ENCODE results near the gene ZC2HC1B. TPM values are rescaled to one million over a fixed set of nuclear protein-coding genes. Genes with fewer than 3 reads are reported as not detected.

The ZC2HC1B gene
- total and polyA plus RNA-seq, 2 donors from 2014 or later, result not detected

DNA sequence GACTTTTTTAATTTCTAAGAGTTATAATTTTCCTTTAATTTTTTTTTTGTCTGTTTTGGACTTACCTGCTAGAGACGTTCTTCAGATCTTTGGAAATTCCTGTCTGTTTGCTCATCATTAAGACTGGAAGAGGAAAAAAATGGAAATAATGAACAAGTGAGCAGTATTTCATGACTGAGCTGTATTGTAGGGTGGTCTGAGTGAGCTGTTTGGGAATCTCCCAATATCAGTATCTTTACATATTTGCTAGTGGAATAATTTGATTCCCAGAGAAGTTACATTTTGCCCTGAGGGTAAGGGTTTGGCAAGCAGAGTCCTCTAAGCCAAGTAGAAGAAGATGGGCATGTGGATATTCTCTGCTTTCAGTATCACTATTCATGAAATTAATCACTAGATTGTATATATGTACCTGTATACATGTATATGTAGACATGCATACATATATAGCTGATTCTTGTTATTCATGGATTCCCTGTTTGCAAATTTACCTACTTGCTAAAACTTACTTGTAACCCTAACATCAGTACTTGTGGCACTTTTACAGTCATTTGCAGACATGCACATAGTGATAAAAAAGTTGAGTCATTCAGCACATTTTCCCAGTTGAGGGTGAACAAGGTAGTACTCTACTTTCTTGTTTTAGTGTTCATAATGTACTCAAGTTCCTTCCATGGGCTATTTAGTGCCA, 13.5 kb downstream of the ZC2HC1B start:
- Histone ChIP-seq H3K4me1 (ENCODE audit: control insufficient read depth in 2 of 3, insufficient read depth in 2 of 3, low read depth in 1 of 3, low read length in 3 of 3) (no peaks in the 10 kb centered on the region), H3K27ac (ENCODE audit: low read depth in 2 of 2, low read length in 2 of 2) (no peak overlapping the region), H3K27me3 (ENCODE audit: control insufficient read depth, insufficient read depth, low read length) (no peaks in the 10 kb centered on the region), H3K4me3 (ENCODE audit: low read length in 3 of 3) (no peak overlapping the region), H3K9me3 (ENCODE audit: control insufficient read depth in 2 of 3, insufficient read depth in 1 of 3, low read length in 3 of 3) (peaks cover 0 to 14% (median 3%) of the 10 kb centered on the region in 3 donors), H3K36me3 (ENCODE audit: control insufficient read depth in 2 of 3, insufficient read depth in 3 of 3, low read length in 3 of 3) (no peaks in the 10 kb centered on the region), H3K9ac (ENCODE audit: low read length in 3 of 3) (no peak overlapping the region)
- intact Hi-C loops (cut with DNase I), result no loop called here
- TF ChIP-seq, protein P1, sequence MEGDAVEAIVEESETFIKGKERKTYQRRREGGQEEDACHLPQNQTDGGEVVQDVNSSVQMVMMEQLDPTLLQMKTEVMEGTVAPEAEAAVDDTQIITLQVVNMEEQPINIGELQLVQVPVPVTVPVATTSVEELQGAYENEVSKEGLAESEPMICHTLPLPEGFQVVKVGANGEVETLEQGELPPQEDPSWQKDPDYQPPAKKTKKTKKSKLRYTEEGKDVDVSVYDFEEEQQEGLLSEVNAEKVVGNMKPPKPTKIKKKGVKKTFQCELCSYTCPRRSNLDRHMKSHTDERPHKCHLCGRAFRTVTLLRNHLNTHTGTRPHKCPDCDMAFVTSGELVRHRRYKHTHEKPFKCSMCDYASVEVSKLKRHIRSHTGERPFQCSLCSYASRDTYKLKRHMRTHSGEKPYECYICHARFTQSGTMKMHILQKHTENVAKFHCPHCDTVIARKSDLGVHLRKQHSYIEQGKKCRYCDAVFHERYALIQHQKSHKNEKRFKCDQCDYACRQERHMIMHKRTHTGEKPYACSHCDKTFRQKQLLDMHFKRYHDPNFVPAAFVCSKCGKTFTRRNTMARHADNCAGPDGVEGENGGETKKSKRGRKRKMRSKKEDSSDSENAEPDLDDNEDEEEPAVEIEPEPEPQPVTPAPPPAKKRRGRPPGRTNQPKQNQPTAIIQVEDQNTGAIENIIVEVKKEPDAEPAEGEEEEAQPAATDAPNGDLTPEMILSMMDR (IDR thresholded peaks at IDR 0.05; ENCODE audit: borderline replicate concordance, extremely low read depth, insufficient read depth), result no peak
- DNase-seq, result no peak
- no peak for FAIRE-seq

DNA sequence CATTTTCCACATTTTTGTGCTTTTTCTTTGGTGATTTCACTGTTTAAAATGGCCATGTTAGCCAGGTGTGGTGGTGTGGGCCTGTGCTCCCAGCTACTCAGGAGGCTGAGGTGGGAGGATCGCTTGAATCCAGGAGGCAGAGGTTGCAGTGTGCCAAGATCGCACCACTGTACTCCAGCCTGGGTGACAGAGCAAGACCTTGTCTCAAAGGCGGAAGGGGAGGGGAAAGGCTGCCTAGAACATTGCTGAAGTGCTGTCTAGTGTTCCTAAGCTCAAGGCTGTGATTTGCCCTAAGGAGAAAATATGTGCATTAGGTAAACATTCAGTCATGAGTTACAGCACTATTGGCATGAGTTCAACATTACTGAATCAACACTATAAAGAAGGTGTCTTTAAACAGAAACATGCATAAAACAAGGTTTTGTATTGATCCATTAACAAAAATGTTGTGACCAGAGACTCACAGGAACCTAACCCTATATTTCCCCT, 14.0 kb downstream of the ZC2HC1B start:
- no peak overlapping the region for H3K9ac ChIP-seq (ENCODE audit: low read length in 3 of 3)

DNA sequence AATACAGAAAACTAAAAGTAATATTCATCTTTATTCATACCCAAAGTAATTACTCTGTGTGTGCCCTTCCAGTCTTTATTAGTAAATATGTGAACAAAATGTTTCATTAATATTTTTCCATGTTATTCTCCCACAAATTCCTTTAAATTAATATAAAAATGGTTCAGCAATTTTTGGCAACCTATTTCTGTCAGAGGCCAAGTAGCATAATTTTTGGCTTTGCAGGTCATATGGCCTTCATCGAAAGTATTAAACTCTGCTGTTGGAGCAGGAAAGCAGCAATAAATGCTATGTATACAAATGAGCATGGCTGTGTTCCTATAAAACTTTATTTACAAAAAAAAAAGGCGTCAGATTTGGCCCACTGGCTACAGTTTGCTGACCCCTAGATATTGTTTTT, 16.1 kb downstream of the ZC2HC1B start:
- TF ChIP-seq, protein P1 (IDR thresholded peaks at IDR 0.05; ENCODE audit: borderline replicate concordance, extremely low read depth, insufficient read depth), result no peak

More for the DNA sequence above, 14.0 kb downstream of the ZC2HC1B start:
- Histone ChIP-seq H3K9me3 (ENCODE audit: control insufficient read depth in 2 of 3, insufficient read depth in 1 of 3, low read length in 3 of 3) (peaks cover 0 to 14% (median 3%) of the 10 kb centered on the region in 3 donors), H3K4me1 (ENCODE audit: control insufficient read depth in 2 of 3, insufficient read depth in 2 of 3, low read depth in 1 of 3, low read length in 3 of 3) (no peaks in the 10 kb centered on the region), H3K4me3 (ENCODE audit: low read length in 3 of 3) (no peak overlapping the region), H3K27ac (ENCODE audit: low read depth in 2 of 2, low read length in 2 of 2) (no peak overlapping the region), H3K36me3 (ENCODE audit: control insufficient read depth in 2 of 3, insufficient read depth in 3 of 3, low read length in 3 of 3) (no peaks in the 10 kb centered on the region), H3K27me3 (ENCODE audit: control insufficient read depth, insufficient read depth, low read length) (no peaks in the 10 kb centered on the region)
- DNase-seq (no peak), FAIRE-seq (no peak)
- TF ChIP-seq, protein P1 (IDR thresholded peaks at IDR 0.05; ENCODE audit: borderline replicate concordance, extremely low read depth, insufficient read depth), result no peak
- intact Hi-C loops (cut with DNase I), result no loop called here

More for the DNA sequence above, 16.1 kb downstream of the ZC2HC1B start:
- Histone ChIP-seq H3K9ac (ENCODE audit: low read length in 3 of 3) (no peak overlapping the region), H3K27ac (ENCODE audit: low read depth in 2 of 2, low read length in 2 of 2) (no peak overlapping the region), H3K4me1 (ENCODE audit: control insufficient read depth in 2 of 3, insufficient read depth in 2 of 3, low read depth in 1 of 3, low read length in 3 of 3) (no peaks in the 10 kb centered on the region), H3K4me3 (ENCODE audit: low read length in 3 of 3) (no peak overlapping the region), H3K27me3 (ENCODE audit: control insufficient read depth, insufficient read depth, low read length) (no peaks in the 10 kb centered on the region), H3K9me3 (ENCODE audit: control insufficient read depth in 2 of 3, insufficient read depth in 1 of 3, low read length in 3 of 3) (peaks cover 0 to 10% (median 3%) of the 10 kb centered on the region in 3 donors), H3K36me3 (ENCODE audit: control insufficient read depth in 2 of 3, insufficient read depth in 3 of 3, low read length in 3 of 3) (no peaks in the 10 kb centered on the region)
- FAIRE-seq, result no peak
- intact Hi-C loops (cut with DNase I), result no loop called here
- no peak for DNase-seq
